ENCODE results near the gene RANBP17.
A peak's percentile ranks its signal among the peaks of the same experiment; 100 is the strongest.
"Not testable (repeated sequence)": the region's sequence is repeated elsewhere in the genome, so short reads cannot be mapped to it uniquely, and the experiment has no call there.

RANBP17 gene

GRCh38 chr5:170826117-170826516, 35.7 kb upstream of the RANBP17 start:
- no peak overlapping the region for H3K4me3 ChIP-seq (ENCODE audit: low read depth, low read length)
- no peak for TF ChIP-seq CTCF (IDR thresholded peaks at IDR 0.05; ENCODE audit: insufficient read depth, low read depth, low read length, missing control alignments)
- DNase-seq (ENCODE audit: low read depth), result no peak

GRCh38 chr5:170832241-170832640, 29.6 kb upstream of the RANBP17 start:
- no peak for TF ChIP-seq CTCF (IDR thresholded peaks at IDR 0.05; ENCODE audit: insufficient read depth, low read depth, low read length, missing control alignments)
- no peak overlapping the region for H3K4me3 ChIP-seq (ENCODE audit: low read depth, low read length)
- DNase-seq (ENCODE audit: low read depth), result no peak

- not testable (repeated sequence) for H3K4me3 ChIP-seq (ENCODE audit: low read depth, low read length); DNase-seq (ENCODE audit: low read depth)
Observed at GRCh38 chr5:170833981-170834380, 27.8 kb upstream of the RANBP17 start.

GRCh38 chr5:170836226-170836625, 25.6 kb upstream of the RANBP17 start:
- TF ChIP-seq CTCF (IDR thresholded peaks at IDR 0.05; ENCODE audit: insufficient read depth, low read depth, low read length, missing control alignments), result no peak
- no peak for DNase-seq (ENCODE audit: low read depth)
- H3K4me3 ChIP-seq (ENCODE audit: low read depth, low read length), result no peak overlapping the region

GRCh38 chr5:170843870-170844269, 17.9 kb upstream of the RANBP17 start:
- H3K4me3 ChIP-seq (ENCODE audit: low read depth, low read length), result no peak overlapping the region
- DNase-seq (ENCODE audit: low read depth), result peak; percentile 10
- TF ChIP-seq CTCF (IDR thresholded peaks at IDR 0.05; ENCODE audit: insufficient read depth, low read depth, low read length, missing control alignments), result no peak

- no peak for DNase-seq (ENCODE audit: low read depth)
- no peak overlapping the region for H3K4me3 ChIP-seq (ENCODE audit: low read depth, low read length)
- no peak for TF ChIP-seq CTCF (IDR thresholded peaks at IDR 0.05; ENCODE audit: insufficient read depth, low read depth, low read length, missing control alignments)
Observed at GRCh38 chr5:170844651-170845050, 17.2 kb upstream of the RANBP17 start.

GRCh38 chr5:170846416-170846815, 15.4 kb upstream of the RANBP17 start:
- no peak for DNase-seq (ENCODE audit: low read depth)
- no peak for TF ChIP-seq CTCF (IDR thresholded peaks at IDR 0.05; ENCODE audit: insufficient read depth, low read depth, low read length, missing control alignments)
- no peak overlapping the region for H3K4me3 ChIP-seq (ENCODE audit: low read depth, low read length)

All from GM12865 (cell line).